Gastroesophageal sphincter (tissue), 4 donors: ENCODE measurements around the gene ACER1. TPM values are rescaled to one million over a fixed set of nuclear protein-coding genes. Genes with fewer than 3 reads are reported as not detected.

ENCODE experiments used
- ATAC-seq: fragments of 150-250 bp; one replicate; pipeline ENCODE4 v1.9.1; 2016; ENCODE audit warnings: mild to moderate bottlenecking, moderate library complexity
- H3K27ac ChIP-seq, 4 donors: fragments of 200-600 bp; sonication (generic) in 3 of 4; 1 replicate in 3 of 4; 2 replicates in 1 of 4; pipeline ENCODE4 v1.5.1; 2016 to 2019
- H3K27me3 ChIP-seq: fragments of 200-600 bp; sonication (generic); one replicate; pipeline ENCODE4 v1.5.1; 2019
- H3K36me3 ChIP-seq, 2 donors: fragments of 200-600 bp; sonication (generic); one replicate each; pipeline ENCODE4 v1.5.1; 2019; ENCODE audit warnings: control low read depth in 1 of 2
- H3K4me1 ChIP-seq, 3 donors: fragments of 200-600 bp; sonication (generic); 1 replicate in 2 of 3; 2 replicates in 1 of 3; pipeline ENCODE4 v1.5.1; 2016 to 2019; ENCODE audit warnings: control low read depth in 2 of 3
- H3K4me3 ChIP-seq, 2 donors: fragments of 200-600 bp; sonication (generic); one replicate each; pipeline ENCODE4 v1.5.1; 2019; ENCODE audit warnings: mild to moderate bottlenecking in 1 of 2, moderate library complexity in 1 of 2
- H3K9me3 ChIP-seq, 3 donors: fragments of 200-600 bp; sonication (generic); one replicate each; pipeline ENCODE4 v1.5.1; 2017 to 2019; ENCODE audit warnings: control low read depth in 2 of 3
- EP300 ChIP-seq: sonication (generic); formaldehyde crosslinking; IDR thresholded peaks from one replicate; pipeline ENCODE4 v1.6.1; 2017; ENCODE audit warnings: antibody characterized with exemption, mild to moderate bottlenecking
- POLR2A ChIP-seq, 2 donors: fragments of 450-650 bp; IDR thresholded peaks; one replicate each; pipeline ENCODE4 v1.6.1; 2017; ENCODE audit warnings: antibody characterized with exemption in 2 of 2, mild to moderate bottlenecking in 2 of 2, moderate library complexity in 1 of 2
- POLR2AphosphoS5 ChIP-seq: sonication (generic); formaldehyde crosslinking; IDR thresholded peaks from one replicate; pipeline ENCODE4 v1.6.1; 2017; ENCODE audit warnings: antibody characterized with exemption
- WGBS, 2 donors: methylation state at CpG; one replicate each; pipeline ENCODE4 v1.1.5; 2018; ENCODE audit warnings: low coverage in 1 of 2; 5-methylcytosine and 5-hydroxymethylcytosine counted together
- total RNA-seq, 4 donors: library from RNA; depleted of rRNA; stranded (reverse); fragments of >200 nt; gene quantifications; one replicate each; pipeline ENCODE4 v1.1.0, GENCODE V29; 2016
- TF ChIP-seq, protein P1 (sequence below), 4 experiments: fragments of 200-600 bp in 2 of 4; fragments of 450-650 bp in 2 of 4; sonication (generic) in 1 of 4; IDR thresholded peaks; one replicate each; pipeline ENCODE4 v1.5.1; 2017 to 2019; ENCODE audit warnings: antibody characterized with exemption in 4 of 4, mild to moderate bottlenecking in 2 of 4, moderate library complexity in 2 of 4

Gene ACER1
- total RNA-seq, 4 donors from 2014 or later = not detected

DNA sequence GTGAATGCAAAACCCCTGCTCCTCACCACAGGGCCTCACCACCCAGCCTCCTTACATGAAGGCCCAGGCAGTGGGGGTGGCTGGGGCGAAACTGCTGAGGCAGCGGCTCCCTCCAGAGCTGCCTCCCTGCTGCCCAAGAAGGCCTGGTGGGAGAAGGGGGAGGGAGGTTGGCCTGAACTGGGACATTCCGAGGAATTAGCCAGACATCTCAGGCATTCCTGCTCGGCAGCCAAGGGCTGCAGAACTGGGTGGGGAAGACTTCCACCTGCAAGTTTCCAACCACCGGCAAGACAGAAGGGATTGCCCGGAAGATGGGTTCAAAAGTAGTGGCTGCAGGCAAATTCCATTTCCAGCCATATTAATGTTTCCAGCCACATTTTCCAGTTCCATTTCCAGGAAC lies 44.6 kb upstream of the ACER1 start:
- peak; percentile 54 for ATAC-seq
- Histone ChIP-seq H3K4me3 (no peak overlapping the region), H3K27me3 (no peaks in the 10 kb centered on the region), H3K27ac (peak overlapping the region in 3 of 4 donors; percentile 75 to 97 (median 76)), H3K36me3 (peaks cover 0 to 64% of the 10 kb centered on the region in 2 donors), H3K4me1 (peaks cover 0 to 53% (median 17%) of the 10 kb centered on the region in 3 donors), H3K9me3 (peaks cover 0 to 6% (median 0%) of the 10 kb centered on the region in 3 donors)
- 13 to 24% methylated on average over 2 to 4 of the region's 6 CpGs for WGBS, 2 donors
- TF ChIP-seq POLR2AphosphoS5 (peak; percentile 70), EP300 (no peak)

DNA sequence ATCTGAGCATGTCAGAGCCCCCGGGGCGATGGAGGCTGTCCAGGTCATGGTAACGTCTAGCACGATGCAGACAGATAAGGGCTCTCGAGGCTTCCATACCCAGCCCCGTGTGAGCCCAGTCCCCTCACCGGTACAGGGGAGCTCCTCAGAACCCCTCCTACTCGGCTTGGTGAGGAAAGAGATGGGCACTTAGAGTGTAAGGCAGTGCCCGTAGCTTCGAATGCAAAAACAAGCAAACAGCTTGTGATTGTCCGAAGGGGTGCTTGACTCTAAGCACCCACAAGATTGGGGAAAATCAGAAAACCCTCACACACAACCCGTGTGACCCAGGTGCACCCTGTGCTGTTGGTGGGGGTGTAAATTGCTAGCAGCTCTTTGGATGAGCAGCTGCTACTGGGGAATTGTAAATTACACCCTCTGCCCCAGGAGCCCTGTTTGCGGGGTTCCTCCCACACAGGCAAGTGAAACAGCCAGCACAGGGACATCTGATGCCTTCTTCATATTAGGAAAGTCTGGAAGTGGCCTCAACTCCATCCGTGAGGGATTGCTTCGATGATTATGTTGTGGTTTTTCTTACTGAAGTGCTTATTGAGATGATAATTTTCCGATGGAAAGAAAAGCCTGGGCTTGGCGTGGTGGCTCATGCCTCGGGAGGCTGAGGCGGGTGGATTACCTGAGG lies 43.2 kb upstream of the ACER1 start:
- Histone ChIP-seq H3K4me1 (peaks cover 0 to 59% (median 21%) of the 10 kb centered on the region in 3 donors), H3K4me3 (no peak overlapping the region), H3K9me3 (peaks cover 0 to 6% (median 0%) of the 10 kb centered on the region in 3 donors), H3K27me3 (no peaks in the 10 kb centered on the region), H3K36me3 (peaks cover 0 to 51% of the 10 kb centered on the region in 2 donors), H3K27ac (peak overlapping the region in 3 of 4 donors; percentile 75 to 97 (median 76))
- no peak for TF ChIP-seq EP300
- TF ChIP-seq POLR2A (IDR thresholded peaks at IDR 0.05) = no peak
- 72 to 82% methylated on average over 8 to 9 of the region's 19 CpGs for WGBS, 2 donors
- no peak for ATAC-seq

DNA sequence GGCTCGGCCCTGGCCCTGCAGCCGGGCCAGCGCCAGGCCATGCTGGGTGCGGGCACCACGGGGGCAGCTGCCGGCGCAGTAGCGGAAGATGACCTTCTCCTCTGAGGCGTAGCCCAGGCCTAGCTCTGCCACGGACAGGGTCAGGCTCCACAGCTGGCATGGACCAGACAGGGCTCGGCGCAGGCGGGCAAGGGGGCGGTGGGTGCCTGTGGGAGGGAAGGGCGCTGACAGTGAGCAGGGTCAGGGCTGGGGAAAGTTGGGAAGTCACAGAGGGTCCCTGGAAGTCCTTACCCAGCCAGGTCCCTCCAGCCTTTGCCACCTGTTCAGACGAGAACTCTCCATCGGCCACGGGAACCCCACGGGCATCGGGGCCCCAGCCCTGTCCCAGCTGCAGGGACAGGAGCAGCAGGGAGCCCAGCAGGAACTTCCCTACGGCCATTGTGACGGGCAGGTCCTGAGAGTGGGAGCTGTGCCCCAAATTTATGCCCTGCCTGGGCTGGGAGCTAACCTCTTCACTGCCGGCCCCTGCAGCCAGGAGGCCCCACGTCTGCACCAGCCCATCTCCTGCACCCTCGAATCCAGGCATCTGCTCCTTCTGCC lies 42.1 kb upstream of the ACER1 start, which contains the start of gene PSPN:
PSPN (minus strand) TSS at position 523 of the 600 bp plus-strand sequence; CDS start at position 439, 84 bp downstream.
- H3K4me1 ChIP-seq = peaks cover 0 to 59% (median 21%) of the 10 kb centered on the region in 3 donors
- no peak within 1 kb of the TSS for H3K4me3 ChIP-seq
- H3K36me3 ChIP-seq = peaks cover 0 to 39% of the 10 kb centered on the region in 2 donors
- H3K27ac ChIP-seq = peak within 1 kb of the TSS in 3 of 4 donors; percentile 96 to 100 (median 97)
- peaks cover 0 to 6% (median 0%) of the 10 kb centered on the region in 3 donors for H3K9me3 ChIP-seq
- ATAC-seq = no peak
- TF ChIP-seq, protein P1, sequence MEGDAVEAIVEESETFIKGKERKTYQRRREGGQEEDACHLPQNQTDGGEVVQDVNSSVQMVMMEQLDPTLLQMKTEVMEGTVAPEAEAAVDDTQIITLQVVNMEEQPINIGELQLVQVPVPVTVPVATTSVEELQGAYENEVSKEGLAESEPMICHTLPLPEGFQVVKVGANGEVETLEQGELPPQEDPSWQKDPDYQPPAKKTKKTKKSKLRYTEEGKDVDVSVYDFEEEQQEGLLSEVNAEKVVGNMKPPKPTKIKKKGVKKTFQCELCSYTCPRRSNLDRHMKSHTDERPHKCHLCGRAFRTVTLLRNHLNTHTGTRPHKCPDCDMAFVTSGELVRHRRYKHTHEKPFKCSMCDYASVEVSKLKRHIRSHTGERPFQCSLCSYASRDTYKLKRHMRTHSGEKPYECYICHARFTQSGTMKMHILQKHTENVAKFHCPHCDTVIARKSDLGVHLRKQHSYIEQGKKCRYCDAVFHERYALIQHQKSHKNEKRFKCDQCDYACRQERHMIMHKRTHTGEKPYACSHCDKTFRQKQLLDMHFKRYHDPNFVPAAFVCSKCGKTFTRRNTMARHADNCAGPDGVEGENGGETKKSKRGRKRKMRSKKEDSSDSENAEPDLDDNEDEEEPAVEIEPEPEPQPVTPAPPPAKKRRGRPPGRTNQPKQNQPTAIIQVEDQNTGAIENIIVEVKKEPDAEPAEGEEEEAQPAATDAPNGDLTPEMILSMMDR (IDR thresholded peaks at IDR 0.05) = no peak
- TF ChIP-seq POLR2AphosphoS5 = no peak
- no peak for TF ChIP-seq POLR2A (IDR thresholded peaks at IDR 0.05)
- no peak for TF ChIP-seq EP300
- H3K27me3 ChIP-seq = no peaks in the 10 kb centered on the region
- 66 to 69% methylated on average over 3 to 5 of the region's 25 CpGs for WGBS, 2 donors

DNA sequence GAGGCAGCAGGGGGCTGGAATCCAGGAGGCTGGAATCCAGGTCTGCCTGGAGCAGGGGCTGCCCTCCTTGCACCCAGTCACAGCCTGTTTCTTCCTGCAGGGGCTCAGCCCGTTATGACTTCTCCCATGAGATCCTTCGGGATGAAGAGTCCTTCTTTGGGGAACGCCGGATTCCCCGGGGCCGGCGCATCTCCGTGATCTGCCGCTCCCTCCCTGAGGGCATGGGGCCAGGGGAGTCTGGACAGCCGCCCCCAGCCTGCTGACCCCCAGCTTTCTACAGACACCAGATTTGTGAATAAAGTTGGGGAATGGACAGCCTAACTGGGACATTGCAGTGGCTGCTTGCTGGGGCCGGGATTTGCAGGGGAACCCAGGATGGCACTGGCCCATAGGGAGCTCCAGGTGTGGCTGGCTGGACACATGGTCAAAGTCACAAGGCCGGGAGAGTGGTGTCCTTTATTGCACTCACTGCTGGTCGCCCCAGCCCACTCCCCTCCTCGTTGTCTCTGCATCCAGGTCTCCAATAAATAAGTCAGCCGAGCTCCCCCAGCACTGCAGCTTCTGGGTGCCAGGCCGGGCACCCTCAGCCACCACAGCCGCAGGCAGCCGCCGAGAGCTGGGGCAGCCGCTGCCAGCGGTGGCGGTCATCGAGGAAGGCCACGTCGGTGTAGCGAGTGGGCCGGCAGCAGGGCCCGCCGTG lies 41.4 kb upstream of the ACER1 start:
- peaks cover 0 to 59% (median 21%) of the 10 kb centered on the region in 3 donors for H3K4me1 ChIP-seq
- TF ChIP-seq POLR2AphosphoS5 = no peak
- TF ChIP-seq, protein P1 (IDR thresholded peaks at IDR 0.05) = no peak
- no peak for TF ChIP-seq EP300
- TF ChIP-seq POLR2A (IDR thresholded peaks at IDR 0.05) = no peak
- H3K27ac ChIP-seq = peak overlapping the region in 3 of 4 donors; percentile 96 to 100 (median 97)
- WGBS, 2 donors = 90 to 100% methylated on average over 1 to 6 of the region's 29 CpGs
- H3K27me3 ChIP-seq = no peaks in the 10 kb centered on the region
- H3K4me3 ChIP-seq = no peak overlapping the region
- H3K36me3 ChIP-seq = peaks cover 0 to 33% of the 10 kb centered on the region in 2 donors
- ATAC-seq = no peak
- H3K9me3 ChIP-seq = peaks cover 0 to 2% (median 0%) of the 10 kb centered on the region in 3 donors

DNA sequence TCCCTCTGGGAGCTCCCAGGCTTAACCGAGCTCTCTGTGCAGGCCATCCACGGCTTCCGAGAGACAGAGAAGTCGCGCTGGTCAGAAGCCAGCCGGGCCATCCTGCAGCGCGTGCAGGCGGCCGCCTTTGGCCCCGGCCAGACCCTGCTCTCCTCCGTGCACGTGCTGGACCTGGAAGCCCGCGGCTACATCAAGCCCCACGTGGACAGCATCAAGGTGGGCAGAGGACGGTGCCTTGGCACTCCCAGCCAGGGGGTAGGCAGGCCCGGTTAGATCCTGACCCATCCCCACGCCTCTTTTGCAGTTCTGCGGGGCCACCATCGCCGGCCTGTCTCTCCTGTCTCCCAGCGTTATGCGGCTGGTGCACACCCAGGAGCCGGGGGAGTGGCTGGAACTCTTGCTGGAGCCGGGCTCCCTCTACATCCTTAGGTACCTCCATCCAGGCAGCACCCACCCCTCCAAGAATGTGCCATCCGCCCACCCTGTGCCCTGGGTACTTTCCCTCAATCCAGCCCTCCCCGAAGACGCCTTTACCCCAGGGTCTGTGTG lies 40.8 kb upstream of the ACER1 start:
- no peaks in the 10 kb centered on the region for H3K9me3 ChIP-seq
- H3K27me3 ChIP-seq = no peaks in the 10 kb centered on the region
- peak overlapping the region in 1 of 2 donors; percentile 92 for H3K4me3 ChIP-seq
- TF ChIP-seq, protein P1 (IDR thresholded peaks at IDR 0.05) = no peak
- no peak for TF ChIP-seq POLR2A (IDR thresholded peaks at IDR 0.05)
- no peak for TF ChIP-seq POLR2AphosphoS5
- TF ChIP-seq EP300 = no peak
- H3K36me3 ChIP-seq = peaks cover 0 to 30% of the 10 kb centered on the region in 2 donors
- 60 to 100% methylated on average over 1 of the region's 29 CpGs for WGBS, 2 donors
- no peak for ATAC-seq
- peaks cover 0 to 59% (median 21%) of the 10 kb centered on the region in 3 donors for H3K4me1 ChIP-seq
- H3K27ac ChIP-seq = peak overlapping the region in 3 of 4 donors; percentile 96 to 100 (median 97)
